Measurements from ENCODE around the gene KEAP1.

Gene KEAP1

DNA sequence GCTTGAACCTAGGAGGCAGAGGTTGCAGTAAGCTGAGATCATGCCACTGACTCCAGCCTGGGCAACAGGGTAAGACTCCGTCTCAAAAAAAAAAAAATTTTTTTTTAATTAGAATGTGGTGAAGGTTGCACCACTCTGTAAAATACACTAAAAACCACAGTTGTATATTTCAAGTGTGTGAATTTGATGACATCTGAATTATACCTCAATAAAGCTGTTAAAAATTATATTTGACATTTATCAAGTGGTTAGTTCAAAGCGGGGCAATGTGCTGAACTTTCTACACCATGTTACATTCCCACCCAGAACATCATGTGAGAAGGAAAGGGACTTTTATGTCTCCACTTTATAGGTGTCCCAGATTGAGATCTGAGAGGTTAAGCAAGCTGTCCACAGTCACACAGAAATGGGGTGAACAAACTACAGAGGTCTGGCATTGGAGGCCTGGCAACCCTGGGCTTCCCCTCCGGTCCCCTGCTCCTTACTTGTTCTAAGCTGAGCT, 20.0 kb upstream of the KEAP1 start:
- Histone ChIP-seq H3K4me3 (ENCODE audit: low read depth, low read length) (no peak overlapping the region), H3K36me3 (ENCODE audit: control insufficient read depth, insufficient read depth, low read length) (no peaks in the 10 kb centered on the region), H3K9me3 (ENCODE audit: control insufficient read depth, insufficient read depth, low read depth, low read length) (no peaks in the 10 kb centered on the region), H3K27ac (ENCODE audit: low read depth, low read length) (no peak overlapping the region), H3K27me3 (ENCODE audit: control insufficient read depth, insufficient read depth, low read length) (peaks cover 14% of the 10 kb centered on the region), H3K4me1 (ENCODE audit: control insufficient read depth, insufficient read depth, low read length) (peaks cover 11% of the 10 kb centered on the region; the same call in 1 of the 2 replicates), H3K9ac (ENCODE audit: low read length) (no peak overlapping the region)

DNA sequence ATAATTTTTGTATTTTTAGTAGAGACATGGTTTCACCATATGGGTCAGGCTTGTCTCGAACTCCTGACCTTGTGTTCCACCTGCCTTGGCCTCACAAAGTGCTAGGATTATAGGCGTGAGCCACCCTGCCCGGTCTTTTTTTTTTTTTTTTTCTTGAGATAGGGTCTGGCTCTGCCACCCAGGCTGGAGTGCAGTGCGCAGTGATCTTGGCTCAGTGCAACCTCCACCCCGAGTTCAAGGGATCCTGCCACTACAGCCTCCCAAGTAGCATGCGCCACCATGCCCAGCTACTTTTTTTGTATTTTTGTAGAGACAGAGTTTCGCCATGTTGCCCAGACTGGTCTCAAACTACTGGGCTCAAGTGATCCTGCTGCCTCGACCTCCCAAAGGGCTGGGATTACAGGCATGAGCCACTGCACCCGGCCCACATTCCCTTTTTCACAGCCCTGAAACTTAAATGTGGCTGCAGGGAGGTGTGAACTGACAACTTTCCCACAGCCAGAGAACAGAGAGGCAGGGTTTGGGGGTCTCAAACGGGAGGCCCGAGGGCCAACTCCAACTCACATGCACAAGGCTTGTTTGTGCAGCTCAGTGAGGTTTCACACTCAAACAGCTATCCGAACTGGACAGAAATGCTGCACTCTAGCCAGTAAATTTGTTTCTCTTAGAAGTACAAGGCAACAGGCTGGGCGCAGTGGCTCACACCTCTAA, 18.5 kb upstream of the KEAP1 start:
- H3K27ac ChIP-seq (ENCODE audit: low read depth, low read length): no peak overlapping the region
- H3K4me1 ChIP-seq (ENCODE audit: control insufficient read depth, insufficient read depth, low read length): peaks cover 16% of the 10 kb centered on the region
- no peak overlapping the region for H3K9ac ChIP-seq (ENCODE audit: low read length)
- no peaks in the 10 kb centered on the region for H3K36me3 ChIP-seq (ENCODE audit: control insufficient read depth, insufficient read depth, low read length)
- H3K4me3 ChIP-seq (ENCODE audit: low read depth, low read length): no peak overlapping the region
- H3K9me3 ChIP-seq (ENCODE audit: control insufficient read depth, insufficient read depth, low read depth, low read length): no peaks in the 10 kb centered on the region
- peaks cover 29% of the 10 kb centered on the region for H3K27me3 ChIP-seq (ENCODE audit: control insufficient read depth, insufficient read depth, low read length)

DNA sequence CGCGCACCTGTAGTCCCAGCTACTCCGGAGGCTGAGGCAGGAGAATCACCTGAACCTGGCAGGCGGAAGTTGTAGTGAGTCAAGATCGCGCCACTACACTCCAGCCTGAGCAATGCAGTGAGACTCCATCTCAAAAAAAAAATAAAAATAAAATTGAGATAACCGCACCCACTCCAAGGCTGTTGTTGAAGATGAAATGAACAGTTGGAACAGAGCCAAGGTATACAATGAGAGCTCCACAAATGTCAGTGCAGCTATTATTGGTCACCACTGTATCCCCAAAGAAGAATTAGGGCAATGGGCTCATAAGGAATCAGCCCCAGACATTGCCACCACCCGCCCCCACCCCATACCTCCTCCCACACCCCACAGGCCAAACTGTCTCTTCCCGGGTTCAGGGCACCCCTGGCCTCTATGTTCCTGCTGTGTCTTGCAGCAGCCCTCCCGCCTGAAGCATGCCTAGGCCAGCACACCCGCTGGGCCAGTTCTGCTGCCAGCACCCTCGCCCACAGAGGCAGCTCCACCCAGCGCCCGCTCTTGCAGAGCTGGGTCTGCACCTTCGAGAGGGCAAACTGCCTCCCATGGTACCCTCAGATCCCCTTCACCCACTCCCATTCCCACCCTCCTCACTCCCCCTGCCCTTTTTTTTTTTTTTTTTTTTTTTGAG, 17.6 kb upstream of the KEAP1 start:
- H3K4me1 ChIP-seq (ENCODE audit: control insufficient read depth, insufficient read depth, low read length): peaks cover 17% of the 10 kb centered on the region

DNA sequence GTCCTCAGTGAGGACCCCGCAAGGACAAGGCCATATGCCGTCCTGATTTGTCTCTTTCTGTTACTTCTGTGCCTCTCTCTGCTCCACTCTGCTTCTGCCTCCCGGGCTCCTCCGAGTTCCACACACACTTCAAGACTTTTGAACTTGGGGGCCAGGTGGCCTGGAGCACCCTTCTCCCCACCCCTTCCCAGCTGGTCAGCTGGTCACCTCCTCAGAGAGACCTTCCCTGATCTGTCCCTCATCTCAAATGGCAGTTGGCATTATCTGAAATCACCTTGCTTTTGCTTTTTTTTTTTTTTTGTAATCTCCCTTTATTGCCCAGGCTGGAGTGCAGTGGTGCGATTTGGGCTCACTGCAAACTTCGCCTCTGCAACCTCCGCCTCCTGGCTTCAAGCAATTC, 16.3 kb upstream of the KEAP1 start:
- H3K27ac ChIP-seq (ENCODE audit: low read depth, low read length): no peak overlapping the region
- H3K9ac ChIP-seq (ENCODE audit: low read length): no peak overlapping the region
- peaks cover 22% of the 10 kb centered on the region for H3K4me1 ChIP-seq (ENCODE audit: control insufficient read depth, insufficient read depth, low read length)
- H3K9me3 ChIP-seq (ENCODE audit: control insufficient read depth, insufficient read depth, low read depth, low read length): no peaks in the 10 kb centered on the region
- H3K27me3 ChIP-seq (ENCODE audit: control insufficient read depth, insufficient read depth, low read length): peaks cover 51% of the 10 kb centered on the region
- H3K36me3 ChIP-seq (ENCODE audit: control insufficient read depth, insufficient read depth, low read length): no peaks in the 10 kb centered on the region
- H3K4me3 ChIP-seq (ENCODE audit: low read depth, low read length): no peak overlapping the region

More for the DNA sequence above, 17.6 kb upstream of the KEAP1 start:
- Histone ChIP-seq H3K9me3 (ENCODE audit: control insufficient read depth, insufficient read depth, low read depth, low read length) (no peaks in the 10 kb centered on the region), H3K36me3 (ENCODE audit: control insufficient read depth, insufficient read depth, low read length) (no peaks in the 10 kb centered on the region), H3K4me3 (ENCODE audit: low read depth, low read length) (no peak overlapping the region), H3K27ac (ENCODE audit: low read depth, low read length) (no peak overlapping the region), H3K9ac (ENCODE audit: low read length) (no peak overlapping the region), H3K27me3 (ENCODE audit: control insufficient read depth, insufficient read depth, low read length) (peaks cover 38% of the 10 kb centered on the region)

DNA sequence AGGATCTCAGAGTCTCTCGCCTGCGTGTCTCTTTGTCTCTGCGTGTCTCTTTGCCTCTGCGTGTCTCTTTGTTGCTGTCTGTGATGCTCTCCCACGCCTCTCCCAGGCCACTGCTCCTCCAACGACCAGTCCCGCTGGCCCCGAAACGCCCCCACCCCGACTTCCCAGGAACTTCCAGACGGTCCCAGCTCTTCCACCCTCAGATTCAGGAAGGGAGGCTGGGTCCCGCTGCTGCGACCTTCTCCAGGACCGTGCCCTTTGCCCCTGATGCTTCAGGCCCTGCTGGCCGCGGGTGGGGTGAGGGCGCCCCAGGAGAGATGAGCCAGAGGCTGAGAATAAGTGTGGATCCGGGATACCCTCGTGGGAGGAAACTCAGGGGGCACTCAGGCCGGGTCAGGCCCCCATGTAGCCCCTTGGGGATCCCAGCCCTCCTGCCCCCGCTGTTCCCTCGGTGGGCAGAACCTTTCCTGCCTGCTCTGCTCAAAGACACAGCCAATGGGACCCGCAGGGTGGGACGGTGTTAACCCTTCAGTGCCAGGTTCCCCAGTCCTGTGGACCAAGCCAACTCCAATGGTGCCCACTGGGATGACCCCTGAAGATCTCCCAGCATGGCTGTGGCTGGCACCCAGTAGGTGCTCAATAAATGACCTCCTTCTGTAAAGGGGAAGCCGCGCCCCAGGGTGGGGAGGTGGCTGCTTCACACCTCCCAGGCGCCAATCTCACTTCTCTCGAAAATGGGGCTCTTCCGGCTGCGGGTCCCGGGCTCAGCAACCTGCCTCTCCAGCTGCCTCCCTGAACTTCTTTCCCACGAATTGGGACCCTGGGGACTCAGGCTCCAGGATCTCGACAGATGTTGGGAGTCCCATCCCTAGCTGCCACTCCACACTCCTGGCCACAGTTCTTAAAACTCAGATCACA, 15.5 kb upstream of the KEAP1 start:
- no peak overlapping the region for H3K27ac ChIP-seq (ENCODE audit: low read depth, low read length)
- no peaks in the 10 kb centered on the region for H3K36me3 ChIP-seq (ENCODE audit: control insufficient read depth, insufficient read depth, low read length)
- peaks cover 59% of the 10 kb centered on the region for H3K27me3 ChIP-seq (ENCODE audit: control insufficient read depth, insufficient read depth, low read length)
- peak overlapping the region; percentile 90 for H3K4me3 ChIP-seq (ENCODE audit: low read depth, low read length)
- peaks cover 22% of the 10 kb centered on the region for H3K4me1 ChIP-seq (ENCODE audit: control insufficient read depth, insufficient read depth, low read length)
- H3K9me3 ChIP-seq (ENCODE audit: control insufficient read depth, insufficient read depth, low read depth, low read length): no peaks in the 10 kb centered on the region
- no peak overlapping the region for H3K9ac ChIP-seq (ENCODE audit: low read length)

DNA sequence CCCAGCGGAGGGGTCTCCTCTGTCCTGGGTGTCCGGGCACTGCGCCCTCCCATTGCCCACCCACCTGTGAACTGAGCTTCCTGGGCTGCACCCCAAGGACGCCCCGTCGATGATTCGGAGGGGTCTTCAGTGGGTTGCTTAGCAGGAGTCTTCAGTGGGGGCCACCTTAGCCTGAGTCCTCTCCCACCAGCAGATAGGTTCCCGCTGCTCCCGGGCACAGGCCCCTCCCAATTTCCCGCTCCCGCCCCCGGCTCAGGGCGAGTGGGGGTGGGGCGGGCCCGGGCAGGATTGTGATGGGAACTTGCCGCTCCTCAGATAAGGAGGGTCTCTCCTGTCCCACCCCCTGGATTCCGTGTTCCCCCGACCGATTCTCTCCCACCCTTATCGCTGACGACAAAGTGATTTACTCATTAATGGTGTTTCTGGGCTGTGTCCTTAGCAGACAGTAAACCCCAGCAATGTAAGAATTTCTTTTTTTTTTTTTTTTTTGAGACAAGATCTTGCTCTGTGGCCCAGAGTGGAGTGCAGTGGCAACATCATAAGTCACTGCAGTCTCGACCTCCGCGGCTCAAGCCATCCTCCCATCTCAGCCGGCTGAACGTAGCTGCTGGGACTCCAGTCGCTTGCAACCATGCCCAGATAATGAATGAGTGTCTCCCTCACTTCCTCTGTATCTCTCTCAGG, 14.7 kb upstream of the KEAP1 start:
- Histone ChIP-seq H3K36me3 (ENCODE audit: control insufficient read depth, insufficient read depth, low read length) (no peaks in the 10 kb centered on the region), H3K27ac (ENCODE audit: low read depth, low read length) (no peak overlapping the region), H3K4me1 (ENCODE audit: control insufficient read depth, insufficient read depth, low read length) (peaks cover 22% of the 10 kb centered on the region), H3K9me3 (ENCODE audit: control insufficient read depth, insufficient read depth, low read depth, low read length) (no peaks in the 10 kb centered on the region), H3K9ac (ENCODE audit: low read length) (peak overlapping the region; percentile 69), H3K27me3 (ENCODE audit: control insufficient read depth, insufficient read depth, low read length) (peaks cover 67% of the 10 kb centered on the region), H3K4me3 (ENCODE audit: low read depth, low read length) (peak overlapping the region; percentile 90)

DNA sequence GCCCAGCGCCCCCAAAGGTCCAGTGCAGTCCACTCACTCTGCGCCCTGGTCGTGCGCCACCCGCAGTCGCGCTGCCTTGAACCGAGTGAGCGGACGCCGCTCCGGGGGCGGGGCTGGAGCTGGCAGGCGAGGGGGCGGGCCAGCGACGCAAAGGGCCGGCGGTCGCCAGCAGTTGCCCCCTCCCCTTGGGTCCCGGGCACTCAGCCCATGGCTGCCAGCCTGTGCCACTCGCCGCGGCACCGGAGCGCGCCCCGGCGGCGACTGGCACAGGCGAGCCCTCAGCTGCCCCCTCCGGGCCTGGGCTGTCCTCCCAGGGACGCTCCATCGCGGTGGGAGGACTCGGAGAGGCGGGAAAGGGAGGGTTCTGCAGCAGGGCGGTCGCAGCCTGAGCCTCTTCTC, 14.2 kb upstream of the KEAP1 start, which contains the start of gene S1PR5:
Gene S1PR5 (minus strand): TSS at position 87 of the 399 bp plus-strand sequence. CDS start 2,436 bp downstream, outside the sequence.
- Histone ChIP-seq H3K9ac (ENCODE audit: low read length) (peak within 1 kb of the TSS; percentile 69), H3K27me3 (ENCODE audit: control insufficient read depth, insufficient read depth, low read length) (peaks cover 72% of the 10 kb centered on the region), H3K4me1 (ENCODE audit: control insufficient read depth, insufficient read depth, low read length) (peaks cover 22% of the 10 kb centered on the region), H3K4me3 (ENCODE audit: low read depth, low read length) (peak within 1 kb of the TSS; percentile 90), H3K27ac (ENCODE audit: low read depth, low read length) (no peak within 1 kb of the TSS), H3K9me3 (ENCODE audit: control insufficient read depth, insufficient read depth, low read depth, low read length) (no peaks in the 10 kb centered on the region), H3K36me3 (ENCODE audit: control insufficient read depth, insufficient read depth, low read length) (no peaks in the 10 kb centered on the region)

DNA sequence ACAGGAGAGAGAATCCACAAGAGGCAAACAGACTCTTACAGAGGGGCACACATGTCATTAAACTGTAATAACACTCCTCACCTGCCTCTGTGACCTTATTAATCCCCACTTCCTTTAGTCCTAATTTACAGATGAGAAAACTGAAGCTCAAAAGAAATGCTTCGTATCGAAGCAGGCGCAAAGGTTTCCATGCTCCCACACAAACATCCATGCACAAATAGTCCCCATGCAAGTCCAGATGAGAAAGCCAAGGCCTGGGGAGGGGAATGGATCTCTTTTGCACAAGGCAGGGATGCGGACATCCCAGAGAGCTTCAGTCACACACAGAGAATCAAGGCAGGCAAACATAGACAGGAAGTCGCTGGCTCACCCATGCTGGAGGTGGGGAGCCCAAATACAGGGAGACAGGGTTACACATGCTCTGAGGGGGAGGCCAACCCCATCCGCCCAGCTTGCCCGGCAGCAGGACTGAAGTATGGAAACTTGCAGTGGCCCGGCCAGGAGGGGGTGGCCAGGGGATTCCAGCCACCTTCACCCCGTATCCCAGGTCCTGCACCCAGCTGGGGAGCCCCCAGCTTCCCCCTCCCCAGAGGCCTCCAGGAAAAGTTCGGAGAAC, 13.6 kb upstream of the KEAP1 start:
- peaks cover 22% of the 10 kb centered on the region for H3K4me1 ChIP-seq (ENCODE audit: control insufficient read depth, insufficient read depth, low read length)
- H3K9me3 ChIP-seq (ENCODE audit: control insufficient read depth, insufficient read depth, low read depth, low read length): no peaks in the 10 kb centered on the region
- H3K4me3 ChIP-seq (ENCODE audit: low read depth, low read length): peak overlapping the region; percentile 90
- peak overlapping the region; percentile 32 for H3K9ac ChIP-seq (ENCODE audit: low read length)
- H3K27me3 ChIP-seq (ENCODE audit: control insufficient read depth, insufficient read depth, low read length): peaks cover 72% of the 10 kb centered on the region
- H3K36me3 ChIP-seq (ENCODE audit: control insufficient read depth, insufficient read depth, low read length): no peaks in the 10 kb centered on the region
- no peak overlapping the region for H3K27ac ChIP-seq (ENCODE audit: low read depth, low read length)

DNA sequence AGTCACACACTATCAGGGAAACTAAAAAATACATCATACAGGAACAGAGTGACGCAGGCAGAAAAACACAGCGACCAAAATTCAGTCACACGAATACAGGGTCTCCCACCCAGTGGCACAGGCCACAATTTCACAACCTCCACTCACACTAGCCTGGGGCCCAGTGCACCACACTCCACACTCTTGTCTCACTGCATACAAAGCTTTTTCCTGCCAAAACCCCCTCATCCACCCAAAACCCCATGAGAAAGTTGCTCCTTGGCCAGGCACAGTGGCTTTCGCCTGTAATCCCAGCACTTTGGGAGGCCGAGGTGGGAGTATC, 12.9 kb upstream of the KEAP1 start:
- no peak overlapping the region for H3K27ac ChIP-seq (ENCODE audit: low read depth, low read length)
- no peak overlapping the region; the same call in 1 of the 2 replicates for H3K4me3 ChIP-seq (ENCODE audit: low read depth, low read length)
- no peaks in the 10 kb centered on the region for H3K9me3 ChIP-seq (ENCODE audit: control insufficient read depth, insufficient read depth, low read depth, low read length)
- peaks cover 72% of the 10 kb centered on the region for H3K27me3 ChIP-seq (ENCODE audit: control insufficient read depth, insufficient read depth, low read length)
- H3K4me1 ChIP-seq (ENCODE audit: control insufficient read depth, insufficient read depth, low read length): peaks cover 22% of the 10 kb centered on the region
- H3K36me3 ChIP-seq (ENCODE audit: control insufficient read depth, insufficient read depth, low read length): no peaks in the 10 kb centered on the region
- no peak overlapping the region for H3K9ac ChIP-seq (ENCODE audit: low read length)

Data from HUES6 (cell line).